Common myeloid progenitor, CD34-positive (primary cell): ENCODE results near the gene KAT14.

Source experiments
- CTCF ChIA-PET: fragments of 350-600 bp; sonication (Branson Sonifier 250); formaldehyde crosslinking; loops from one replicate; lab custom pipeline; 2021; ENCODE audit warnings: antibody characterized with exemption; lab: Charles Lee
- POLR2A ChIA-PET: fragments of 350-600 bp; sonication (Branson Sonifier 250); formaldehyde crosslinking; loops from one replicate; lab custom pipeline; 2021; ENCODE audit warnings: antibody characterized with exemption; lab: Charles Lee
- DNase-seq, 3 donors: peaks; one replicate each; pipeline versions ENCODE4 v3.0.0 to v3.0.0-alpha.2; 2013
- H3K27ac ChIP-seq, 2 experiments: 1 replicate in 1 of 2; 2 replicates in 1 of 2; pipeline ENCODE4 v1.7.0; 2013; ENCODE audit warnings: inconsistent platforms in 2 of 2, low read length in 2 of 2, mild to moderate bottlenecking in 2 of 2, low read depth in 1 of 2, moderate library complexity in 1 of 2; ENCODE audit not compliant: severe bottlenecking in 2 of 2, insufficient read depth in 1 of 2, poor library complexity in 1 of 2
- H3K27me3 ChIP-seq, 5 experiments: replicated peaks in 2 of 5; 1 replicate in 3 of 5; 2 replicates in 2 of 5; pipeline versions ENCODE4 v1.6.1 to v1.7.0; 2013; ENCODE audit warnings: low read length in 4 of 5, mild to moderate bottlenecking in 2 of 5, moderate library complexity in 2 of 5, inconsistent platforms in 1 of 5; ENCODE audit not compliant: insufficient read depth in 5 of 5, control insufficient read depth in 4 of 5
- H3K36me3 ChIP-seq, 4 experiments: 1 replicate in 2 of 4; 2 replicates in 2 of 4; pipeline versions ENCODE4 v1.6.1 to v1.7.0; 2013; ENCODE audit warnings: low read length in 3 of 4, control low read depth in 1 of 4, mild to moderate bottlenecking in 1 of 4; ENCODE audit not compliant: control insufficient read depth in 4 of 4, insufficient read depth in 4 of 4
- H3K4me1 ChIP-seq, 4 experiments: 1 replicate in 3 of 4; 2 replicates in 1 of 4; pipeline versions ENCODE4 v1.6.1 to v1.7.1; 2013; ENCODE audit warnings: low read length in 3 of 4, mild to moderate bottlenecking in 3 of 4, control low read depth in 1 of 4, inconsistent platforms in 1 of 4, moderate library complexity in 1 of 4; ENCODE audit not compliant: control insufficient read depth in 4 of 4, insufficient read depth in 4 of 4; ENCODE audit errors: control extremely low read depth in 1 of 4
- H3K4me3 ChIP-seq, 7 experiments: 1 replicate in 4 of 7; 2 replicates in 3 of 7; pipeline versions ENCODE4 v1.5.1 to v1.7.0; 2013; ENCODE audit warnings: mild to moderate bottlenecking in 7 of 7, low read length in 6 of 7, moderate library complexity in 6 of 7, inconsistent platforms in 2 of 7, low read depth in 2 of 7, control low read depth in 1 of 7; ENCODE audit not compliant: insufficient read depth in 4 of 7, control insufficient read depth in 1 of 7; ENCODE audit errors: extremely low read depth in 1 of 7
- H3K9me3 ChIP-seq, 5 experiments: 1 replicate in 4 of 5; 2 replicates in 1 of 5; pipeline versions ENCODE4 v1.6.1 to v1.7.1; 2013; ENCODE audit warnings: low read length in 4 of 5, mild to moderate bottlenecking in 2 of 5, inconsistent platforms in 1 of 5, low read depth in 1 of 5, moderate library complexity in 1 of 5; ENCODE audit not compliant: control insufficient read depth in 4 of 5, insufficient read depth in 2 of 5; ENCODE audit errors: control extremely low read depth in 1 of 5
- WGBS: methylation state at CpG from one replicate; pipeline ENCODE4 v1.1.5; 2013; ENCODE audit not compliant: insufficient coverage; 5-methylcytosine and 5-hydroxymethylcytosine counted together

Gene KAT14

GRCh38 chr20:18144541-18145099 is 7.0 kb downstream of the KAT14 start:
- no peak overlapping the region for H3K27ac ChIP-seq
- peaks cover 6 to 32% (median 15%) of the 10 kb centered on the region in 4 experiments for H3K36me3 ChIP-seq
- POLR2A ChIA-PET = no interaction called here
- H3K4me1 ChIP-seq = peaks cover 0 to 6% (median 5%) of the 10 kb centered on the region in 4 experiments
- CTCF ChIA-PET = interaction anchor here (0.6 to 1.2 kb wide), 3 partner anchors 11 to 148 kb away, joined by 3 read pairs; no protein-coding TSS in a partner anchor
- H3K9me3 ChIP-seq = no peaks in the 10 kb centered on the region
- H3K4me3 ChIP-seq = no peak overlapping the region
- no peaks in the 10 kb centered on the region for H3K27me3 ChIP-seq
- no peak for DNase-seq
- no CpG with 5 or more reads among the region's 1 CpG for WGBS

- H3K27me3 ChIP-seq = no peaks in the 10 kb centered on the region
- 97% methylated on average over 8 of the region's 9 CpGs for WGBS
- DNase-seq = no peak
- H3K36me3 ChIP-seq = peaks cover 13 to 55% (median 25%) of the 10 kb centered on the region in 4 experiments
- H3K27ac ChIP-seq = no peak overlapping the region
- ChIA-PET POLR2A (no interaction called here), CTCF (interaction anchor here (0.6 kb wide), 1 partner anchor 1207 kb away, joined by 3 read pairs; no protein-coding TSS in a partner anchor)
- H3K4me1 ChIP-seq = no peaks in the 10 kb centered on the region
- no peak overlapping the region for H3K4me3 ChIP-seq
- H3K9me3 ChIP-seq = no peaks in the 10 kb centered on the region
Measured at GRCh38 chr20:18154342-18154741, 16.7 kb downstream of the KAT14 start.

GRCh38 chr20:18156045-18156444 is 18.4 kb downstream of the KAT14 start:
- POLR2A ChIA-PET = no interaction called here
- Histone ChIP-seq H3K4me3 (no peak overlapping the region), H3K27ac (no peak overlapping the region), H3K4me1 (no peaks in the 10 kb centered on the region), H3K9me3 (no peaks in the 10 kb centered on the region), H3K36me3 (peaks cover 10 to 58% (median 20%) of the 10 kb centered on the region in 4 experiments), H3K27me3 (no peaks in the 10 kb centered on the region)
- DNase-seq = no peak
- WGBS = no CpG with 5 or more reads among the region's 4 CpGs
- CTCF ChIA-PET = interaction anchor here (1.1 to 1.2 kb wide), 2 partner anchors 11 to 153 kb away, joined by 3 read pairs; no protein-coding TSS in a partner anchor

- no peak for DNase-seq
- no CpG with 5 or more reads among the region's 2 CpGs for WGBS
- no peak overlapping the region for H3K4me3 ChIP-seq
- peaks cover 0 to 4% (median 0%) of the 10 kb centered on the region in 4 experiments for H3K4me1 ChIP-seq
- ChIA-PET CTCF (no interaction called here), POLR2A (interaction anchor here (0.6 kb wide), 1 partner anchor 29 kb away, joined by 4 read pairs; no protein-coding TSS in a partner anchor)
- peaks cover 20 to 62% (median 41%) of the 10 kb centered on the region in 4 experiments for H3K36me3 ChIP-seq
- no peaks in the 10 kb centered on the region for H3K9me3 ChIP-seq
- no peaks in the 10 kb centered on the region for H3K27me3 ChIP-seq
- no peak overlapping the region for H3K27ac ChIP-seq
Measured at GRCh38 chr20:18164356-18164755, 26.7 kb downstream of the KAT14 start.

- CTCF ChIA-PET = no interaction called here
- POLR2A ChIA-PET = no interaction called here
- no peaks in the 10 kb centered on the region for H3K27me3 ChIP-seq
- H3K36me3 ChIP-seq = peaks cover 19 to 60% (median 38%) of the 10 kb centered on the region in 4 experiments
- H3K9me3 ChIP-seq = no peaks in the 10 kb centered on the region
- 67% methylated on average over 3 of the region's 3 CpGs for WGBS
- H3K4me3 ChIP-seq = no peak overlapping the region
- DNase-seq = no peak
- H3K4me1 ChIP-seq = peaks cover 0 to 4% (median 0%) of the 10 kb centered on the region in 4 experiments
- no peak overlapping the region for H3K27ac ChIP-seq
Measured at GRCh38 chr20:18165553-18165952, 27.9 kb downstream of the KAT14 start.

- ChIA-PET POLR2A (no interaction called here), CTCF (no interaction called here)
- H3K27ac ChIP-seq = no peak overlapping the region
- H3K4me3 ChIP-seq = no peak overlapping the region
- no peaks in the 10 kb centered on the region for H3K27me3 ChIP-seq
- peaks cover 15 to 62% (median 36%) of the 10 kb centered on the region in 4 experiments for H3K36me3 ChIP-seq
- WGBS = 50% methylated on average over 3 of the region's 5 CpGs
- no peak for DNase-seq
- H3K9me3 ChIP-seq = no peaks in the 10 kb centered on the region
- H3K4me1 ChIP-seq = peaks cover 0 to 4% (median 0%) of the 10 kb centered on the region in 4 experiments
Measured at GRCh38 chr20:18166241-18166881, 28.7 kb downstream of the KAT14 start.

- no peaks in the 10 kb centered on the region for H3K27me3 ChIP-seq
- H3K27ac ChIP-seq = no peak overlapping the region
- no peak overlapping the region for H3K4me3 ChIP-seq
- POLR2A ChIA-PET = no interaction called here
- no peak for DNase-seq
- CTCF ChIA-PET = no interaction called here
- no CpG with 5 or more reads among the region's 1 CpG for WGBS
- peaks cover 0 to 4% (median 0%) of the 10 kb centered on the region in 4 experiments for H3K4me1 ChIP-seq
- no peaks in the 10 kb centered on the region for H3K9me3 ChIP-seq
- peaks cover 13 to 59% (median 31%) of the 10 kb centered on the region in 4 experiments for H3K36me3 ChIP-seq
Measured at GRCh38 chr20:18166950-18167349, 29.3 kb downstream of the KAT14 start.
